Measurements from ENCODE around the gene CUL7.

The CUL7 gene

DNA sequence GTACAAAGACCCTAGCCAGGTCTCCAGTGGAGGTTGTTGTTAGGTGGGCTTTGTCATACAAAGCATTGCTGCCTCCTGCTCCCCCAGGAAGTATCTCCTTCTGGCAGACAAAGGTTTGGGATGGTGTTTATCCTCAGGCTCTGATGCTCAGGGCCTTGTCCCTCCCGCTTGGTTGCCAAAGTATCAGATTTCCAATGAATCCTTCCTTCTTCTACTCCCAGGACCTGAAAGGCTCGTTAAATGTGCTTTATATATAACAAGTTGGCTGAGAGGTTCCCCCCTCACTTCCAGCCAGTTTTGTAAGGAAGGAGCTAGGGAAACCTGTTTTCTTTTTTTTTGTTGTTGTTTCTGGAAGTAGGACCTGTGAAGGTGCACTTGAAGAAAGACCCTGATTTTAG is 36.9 kb upstream of the CUL7 start:
- Histone ChIP-seq H3K4me3 (ENCODE audit: low read depth in 1 of 2, low read length in 1 of 2) (no peak overlapping the region), H3K27ac (no peak overlapping the region)

DNA sequence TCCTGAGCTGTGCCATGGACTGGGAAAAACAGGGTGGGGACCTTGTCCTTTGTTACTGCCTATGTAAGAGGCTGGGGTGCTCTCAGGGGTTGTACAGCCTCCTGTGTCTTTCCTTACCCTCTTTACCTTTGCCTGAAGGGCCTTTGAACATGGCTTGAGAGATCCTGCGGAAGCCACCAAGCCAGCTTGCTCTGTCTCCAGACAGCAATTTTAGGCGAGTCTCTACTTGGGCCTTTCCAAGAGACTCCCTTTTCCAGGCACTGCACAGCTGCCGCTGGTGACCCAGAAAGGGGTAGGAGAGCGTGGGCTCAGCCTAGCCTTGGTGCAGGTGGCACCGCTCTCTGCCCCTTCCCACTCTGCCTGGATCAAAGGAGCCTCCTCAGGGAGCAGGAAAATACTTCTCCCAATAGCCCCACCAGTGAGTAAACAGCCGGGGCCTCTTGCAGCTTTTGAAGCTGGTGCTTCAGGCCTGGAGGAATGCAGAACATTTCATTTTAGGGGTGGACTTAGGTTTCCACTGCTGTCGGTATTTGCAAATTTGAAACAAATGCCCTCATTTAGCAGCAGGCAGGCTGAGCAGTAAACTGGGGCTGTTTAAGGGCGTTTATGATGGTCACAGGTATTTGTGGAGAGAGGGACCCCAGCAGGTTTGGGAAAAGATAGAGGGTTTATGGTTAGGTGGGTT is 36.4 kb upstream of the CUL7 start:
- H3K4me3 ChIP-seq (ENCODE audit: low read depth in 1 of 2, low read length in 1 of 2): no peak overlapping the region
- no peaks in the 10 kb centered on the region for H3K36me3 ChIP-seq
- TF ChIP-seq, protein P1, sequence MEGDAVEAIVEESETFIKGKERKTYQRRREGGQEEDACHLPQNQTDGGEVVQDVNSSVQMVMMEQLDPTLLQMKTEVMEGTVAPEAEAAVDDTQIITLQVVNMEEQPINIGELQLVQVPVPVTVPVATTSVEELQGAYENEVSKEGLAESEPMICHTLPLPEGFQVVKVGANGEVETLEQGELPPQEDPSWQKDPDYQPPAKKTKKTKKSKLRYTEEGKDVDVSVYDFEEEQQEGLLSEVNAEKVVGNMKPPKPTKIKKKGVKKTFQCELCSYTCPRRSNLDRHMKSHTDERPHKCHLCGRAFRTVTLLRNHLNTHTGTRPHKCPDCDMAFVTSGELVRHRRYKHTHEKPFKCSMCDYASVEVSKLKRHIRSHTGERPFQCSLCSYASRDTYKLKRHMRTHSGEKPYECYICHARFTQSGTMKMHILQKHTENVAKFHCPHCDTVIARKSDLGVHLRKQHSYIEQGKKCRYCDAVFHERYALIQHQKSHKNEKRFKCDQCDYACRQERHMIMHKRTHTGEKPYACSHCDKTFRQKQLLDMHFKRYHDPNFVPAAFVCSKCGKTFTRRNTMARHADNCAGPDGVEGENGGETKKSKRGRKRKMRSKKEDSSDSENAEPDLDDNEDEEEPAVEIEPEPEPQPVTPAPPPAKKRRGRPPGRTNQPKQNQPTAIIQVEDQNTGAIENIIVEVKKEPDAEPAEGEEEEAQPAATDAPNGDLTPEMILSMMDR (IDR thresholded peaks at IDR 0.05): no peak
- no peaks in the 10 kb centered on the region for H3K9me3 ChIP-seq
- H3K27ac ChIP-seq: no peak overlapping the region
- no peaks in the 10 kb centered on the region for H3K4me1 ChIP-seq (ENCODE audit: control insufficient read depth in 1 of 2, insufficient read depth in 1 of 2, low read depth in 1 of 2, low read length in 1 of 2)
- H3K27me3 ChIP-seq: no peaks in the 10 kb centered on the region

More for the DNA sequence above, 36.9 kb upstream of the CUL7 start:
- no peaks in the 10 kb centered on the region for H3K4me1 ChIP-seq (ENCODE audit: control insufficient read depth in 1 of 2, insufficient read depth in 1 of 2, low read depth in 1 of 2, low read length in 1 of 2)
- H3K9me3 ChIP-seq: no peaks in the 10 kb centered on the region
- H3K36me3 ChIP-seq: no peaks in the 10 kb centered on the region
- no peaks in the 10 kb centered on the region for H3K27me3 ChIP-seq
- TF ChIP-seq, protein P1 (IDR thresholded peaks at IDR 0.05): no peak

DNA sequence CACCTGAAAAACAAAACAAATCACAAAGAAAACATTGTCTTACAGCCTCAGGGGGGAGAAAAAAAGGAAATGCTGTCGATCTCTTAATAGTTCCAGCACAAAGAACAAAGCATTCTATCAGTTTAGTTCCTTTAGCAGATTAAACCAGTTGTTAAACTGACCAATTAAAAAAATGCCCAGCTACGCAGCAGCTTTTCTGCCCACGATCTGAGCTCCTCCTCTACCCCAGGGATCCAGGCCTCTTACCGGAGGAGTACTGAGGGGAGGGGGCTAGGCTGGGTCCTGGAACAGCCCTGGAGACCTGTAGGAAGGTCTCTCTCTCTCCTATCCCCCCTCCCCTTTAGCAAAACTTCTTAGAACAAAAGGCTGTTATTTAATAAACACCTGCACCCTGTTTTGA is 35.8 kb upstream of the CUL7 start:
- H3K9me3 ChIP-seq: no peaks in the 10 kb centered on the region
- TF ChIP-seq, protein P1 (IDR thresholded peaks at IDR 0.05): no peak
- no peak overlapping the region for H3K4me3 ChIP-seq (ENCODE audit: low read depth in 1 of 2, low read length in 1 of 2)
- no peak overlapping the region for H3K27ac ChIP-seq
- H3K4me1 ChIP-seq (ENCODE audit: control insufficient read depth in 1 of 2, insufficient read depth in 1 of 2, low read depth in 1 of 2, low read length in 1 of 2): no peaks in the 10 kb centered on the region
- H3K36me3 ChIP-seq: no peaks in the 10 kb centered on the region
- no peaks in the 10 kb centered on the region for H3K27me3 ChIP-seq

DNA sequence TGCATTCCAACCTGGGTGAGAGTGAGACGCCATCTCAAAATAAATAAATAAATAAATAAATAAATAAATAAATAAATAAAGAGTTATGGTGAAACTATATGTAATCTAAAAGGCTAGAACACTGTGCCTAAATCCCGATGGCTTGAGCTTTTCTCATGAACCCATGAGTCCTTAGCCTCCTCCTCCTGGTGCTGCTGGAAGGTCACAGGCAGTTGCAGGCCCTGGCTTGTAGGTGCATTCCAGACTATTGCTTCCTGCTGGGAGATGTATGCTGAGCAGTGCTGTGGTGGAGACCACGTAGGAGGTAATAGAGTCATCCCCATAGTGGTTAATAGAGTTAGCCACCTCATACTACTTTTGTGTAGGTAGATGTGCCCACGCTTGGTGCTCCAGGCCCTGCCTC is 35.0 kb upstream of the CUL7 start:
- TF ChIP-seq, protein P1 (IDR thresholded peaks at IDR 0.05): no peak
- Histone ChIP-seq H3K4me1 (ENCODE audit: control insufficient read depth in 1 of 2, insufficient read depth in 1 of 2, low read depth in 1 of 2, low read length in 1 of 2) (no peaks in the 10 kb centered on the region), H3K4me3 (ENCODE audit: low read depth in 1 of 2, low read length in 1 of 2) (no peak overlapping the region), H3K27me3 (no peaks in the 10 kb centered on the region), H3K9me3 (no peaks in the 10 kb centered on the region), H3K36me3 (no peaks in the 10 kb centered on the region), H3K27ac (no peak overlapping the region)

DNA sequence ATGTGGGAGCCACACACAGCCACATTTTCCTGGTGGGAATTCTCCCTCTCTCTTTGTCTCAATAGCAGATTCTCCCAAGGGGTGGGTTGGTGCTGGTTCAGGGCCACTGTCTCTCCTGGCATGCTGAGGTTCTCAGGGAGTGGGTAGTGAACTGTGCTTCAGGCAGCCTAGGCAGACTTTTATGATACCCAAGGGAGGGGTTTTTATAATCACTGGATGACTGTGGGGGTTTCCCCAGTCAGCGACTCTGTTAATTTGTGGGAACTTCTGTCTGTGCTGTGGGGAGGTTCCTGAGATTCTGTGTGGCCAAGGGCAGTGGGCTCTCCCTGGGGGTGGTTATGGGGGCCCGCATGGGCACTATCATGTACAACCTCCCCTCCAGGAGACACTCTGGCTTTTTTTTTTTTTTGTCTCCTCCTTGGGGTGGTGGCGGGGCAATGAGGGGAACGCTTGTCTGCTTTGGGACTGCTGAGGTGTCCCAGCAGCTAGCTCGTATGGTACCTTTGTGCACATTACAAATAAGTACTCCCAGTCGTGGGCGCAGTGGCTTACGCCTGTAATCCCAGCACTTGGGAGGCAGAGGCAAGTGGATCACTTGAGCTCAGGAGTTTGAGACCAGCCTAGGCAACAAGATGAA is 32.5 kb upstream of the CUL7 start:
- H3K4me1 ChIP-seq (ENCODE audit: control insufficient read depth in 1 of 2, insufficient read depth in 1 of 2, low read depth in 1 of 2, low read length in 1 of 2): no peaks in the 10 kb centered on the region
- H3K9me3 ChIP-seq: no peaks in the 10 kb centered on the region
- H3K27me3 ChIP-seq: no peaks in the 10 kb centered on the region
- H3K36me3 ChIP-seq: no peaks in the 10 kb centered on the region
- H3K27ac ChIP-seq: no peak overlapping the region
- no peak overlapping the region for H3K4me3 ChIP-seq (ENCODE audit: low read depth in 1 of 2, low read length in 1 of 2)
- TF ChIP-seq, protein P1 (IDR thresholded peaks at IDR 0.05): no peak

Measured in neutrophil (primary cell).